ENCODE measurements around the gene FCN1. TPM values are rescaled to one million over a fixed set of nuclear protein-coding genes. Genes with fewer than 3 reads are reported as not detected.

The FCN1 gene
- total RNA-seq, 1 experiment from 2014 or later = not detected

- in situ Hi-C loops (cut with HindIII; ENCODE audit: low pct_unique_long_range_greater_than_20kb, low sequenced_read_pairs) = no loop called here
- DNase-seq (ENCODE audit: low read depth) = no peak
Observed at GRCh38 chr9:134887686-134888602, 29.8 kb downstream of the FCN1 start.

GRCh38 chr9:134887219-134887618 is 30.5 kb downstream of the FCN1 start:
- no peak for DNase-seq (ENCODE audit: low read depth)
- in situ Hi-C loops (cut with HindIII; ENCODE audit: low pct_unique_long_range_greater_than_20kb, low sequenced_read_pairs) = no loop called here

GRCh38 chr9:134886413-134886913 is 31.2 kb downstream of the FCN1 start:
- no peak for DNase-seq (ENCODE audit: low read depth)
- in situ Hi-C loops (cut with HindIII; ENCODE audit: low pct_unique_long_range_greater_than_20kb, low sequenced_read_pairs) = no loop called here

GRCh38 chr9:134885679-134886412 is 31.9 kb downstream of the FCN1 start:
- in situ Hi-C loops (cut with HindIII; ENCODE audit: low pct_unique_long_range_greater_than_20kb, low sequenced_read_pairs) = no loop called here
- DNase-seq (ENCODE audit: low read depth) = no peak

- no peak for DNase-seq (ENCODE audit: low read depth)
- in situ Hi-C loops (cut with HindIII; ENCODE audit: low pct_unique_long_range_greater_than_20kb, low sequenced_read_pairs) = no loop called here
Observed at GRCh38 chr9:134885001-134885678, 32.6 kb downstream of the FCN1 start.

- in situ Hi-C loops (cut with HindIII; ENCODE audit: low pct_unique_long_range_greater_than_20kb, low sequenced_read_pairs) = no loop called here
- no peak for DNase-seq (ENCODE audit: low read depth)
Observed at GRCh38 chr9:134884492-134884891, 33.2 kb downstream of the FCN1 start.

- in situ Hi-C loops (cut with HindIII; ENCODE audit: low pct_unique_long_range_greater_than_20kb, low sequenced_read_pairs) = no loop called here
Observed at GRCh38 chr9:134883040-134883782, 34.5 kb downstream of the FCN1 start.

GRCh38 chr9:134882204-134882785 is 35.4 kb downstream of the FCN1 start:
- no peak for DNase-seq (ENCODE audit: low read depth)
- in situ Hi-C loops (cut with HindIII; ENCODE audit: low pct_unique_long_range_greater_than_20kb, low sequenced_read_pairs) = no loop called here

More at GRCh38 chr9:134883040-134883782, 34.5 kb downstream of the FCN1 start:
- no peak for DNase-seq (ENCODE audit: low read depth)

- in situ Hi-C loops (cut with HindIII; ENCODE audit: low pct_unique_long_range_greater_than_20kb, low sequenced_read_pairs) = no loop called here
Observed at GRCh38 chr9:134881313-134881670, 36.4 kb downstream of the FCN1 start.

GRCh38 chr9:134880484-134881312 is 37.0 kb downstream of the FCN1 start, which contains the start of gene FCN2:
Gene FCN2, plus strand, starts transcription at chr9:134880810. Its CDS starts 12 bp downstream, at chr9:134880822.
- in situ Hi-C loops (cut with HindIII; ENCODE audit: low pct_unique_long_range_greater_than_20kb, low sequenced_read_pairs) = no loop called here

More at GRCh38 chr9:134881313-134881670, 36.4 kb downstream of the FCN1 start:
- DNase-seq (ENCODE audit: low read depth) = no peak

GRCh38 chr9:134879664-134880483 is 37.8 kb downstream of the FCN1 start:
- in situ Hi-C loops (cut with HindIII; ENCODE audit: low pct_unique_long_range_greater_than_20kb, low sequenced_read_pairs) = no loop called here
- DNase-seq (ENCODE audit: low read depth) = no peak

More at GRCh38 chr9:134880484-134881312, 37.0 kb downstream of the FCN1 start, which contains the start of gene FCN2:
- DNase-seq (ENCODE audit: low read depth) = no peak

- DNase-seq (ENCODE audit: low read depth) = no peak
- in situ Hi-C loops (cut with HindIII; ENCODE audit: low pct_unique_long_range_greater_than_20kb, low sequenced_read_pairs) = no loop called here
Observed at GRCh38 chr9:134877541-134877940, 40.2 kb downstream of the FCN1 start.

GRCh38 chr9:134875371-134875770 is 42.3 kb downstream of the FCN1 start:
- no peak for DNase-seq (ENCODE audit: low read depth)
- in situ Hi-C loops (cut with HindIII; ENCODE audit: low pct_unique_long_range_greater_than_20kb, low sequenced_read_pairs) = no loop called here

- no peak for DNase-seq (ENCODE audit: low read depth)
- in situ Hi-C loops (cut with HindIII; ENCODE audit: low pct_unique_long_range_greater_than_20kb, low sequenced_read_pairs) = no loop called here
Observed at GRCh38 chr9:134872482-134873231, 45.1 kb downstream of the FCN1 start.

GRCh38 chr9:134871697-134872340 is 45.9 kb downstream of the FCN1 start:
- in situ Hi-C loops (cut with HindIII; ENCODE audit: low pct_unique_long_range_greater_than_20kb, low sequenced_read_pairs) = no loop called here
- DNase-seq (ENCODE audit: low read depth) = no peak

Data from Caki2 (cell line).